ENCODE data around the gene LARGE1. TPM values are rescaled to one million over a fixed set of nuclear protein-coding genes. Genes with fewer than 3 reads are reported as not detected.

LARGE1 gene
- total and polyA plus RNA-seq, 2 of the 13 experiments (the other 11 are each of a cell fraction or from before 2014, with no cell fraction given): 8.4 to 11.0 TPM

GRCh38 chr22:33255791-33256190 is 664.5 kb downstream of the LARGE1 start:
- Histone ChIP-seq H3K9me3 (ENCODE audit: low read length) (no peaks in the 10 kb centered on the region), H3K27me3 (ENCODE audit: control insufficient read depth in 1 of 2, insufficient read depth in 2 of 2, low read length in 2 of 2) (peaks cover 0 to 3% of the 10 kb centered on the region in 2 experiments; a peak in 1 of 5 replicates), H4K20me1 (ENCODE audit: insufficient read depth, low read length) (no peaks in the 10 kb centered on the region), H3K9ac (ENCODE audit: insufficient read depth, low read depth, low read length) (no peak overlapping the region), H3K4me2 (ENCODE audit: low read depth, low read length) (no peak overlapping the region), H3K27ac (ENCODE audit: extremely low read length, insufficient read depth, low read length) (no peak overlapping the region), H2AFZ (ENCODE audit: low read length) (no peak overlapping the region), H3K4me1 (ENCODE audit: insufficient read depth, low read length) (peaks cover 9% of the 10 kb centered on the region), H3K79me2 (ENCODE audit: insufficient read depth, low read length) (no peaks in the 10 kb centered on the region), H3K4me3 (replicated peaks in 1 of 3; ENCODE audit: insufficient read depth in 1 of 3, low read depth in 2 of 3, low read length in 3 of 3) (no peak overlapping the region), H3K36me3 (replicated peaks in 1 of 2; ENCODE audit: control insufficient read depth in 1 of 2, insufficient read depth in 2 of 2, low read length in 2 of 2) (no peaks in the 10 kb centered on the region)
- in situ Hi-C loops (cut with HindIII; ENCODE audit: extremely low pct_ligation_motif_present, low pct_unique_long_range_greater_than_20kb) (no loop called here), intact Hi-C loops (cut with micrococcal nuclease; ENCODE audit: unreplicated experiment) (no loop called here)
- WGBS (ENCODE audit: low lambda C conversion rate): 5% methylated on average over 4 of the region's 4 CpGs
- CTCF ChIA-PET (ENCODE audit: low intra/inter-chr PET ratio, low total read pairs): no interaction called here
- no TSS peak for BruUV-seq (replicated peaks)
- DNase-seq (ENCODE audit: low spot score) (no peak), ATAC-seq (no peak), FAIRE-seq (no peak)
- POLR2A ChIA-PET: no interaction called here
- TF ChIP-seq ZNF780A (CRISPR knock-in tag; IDR thresholded peaks at IDR 0.05): no peak
- TF ChIP-seq, protein P1, sequence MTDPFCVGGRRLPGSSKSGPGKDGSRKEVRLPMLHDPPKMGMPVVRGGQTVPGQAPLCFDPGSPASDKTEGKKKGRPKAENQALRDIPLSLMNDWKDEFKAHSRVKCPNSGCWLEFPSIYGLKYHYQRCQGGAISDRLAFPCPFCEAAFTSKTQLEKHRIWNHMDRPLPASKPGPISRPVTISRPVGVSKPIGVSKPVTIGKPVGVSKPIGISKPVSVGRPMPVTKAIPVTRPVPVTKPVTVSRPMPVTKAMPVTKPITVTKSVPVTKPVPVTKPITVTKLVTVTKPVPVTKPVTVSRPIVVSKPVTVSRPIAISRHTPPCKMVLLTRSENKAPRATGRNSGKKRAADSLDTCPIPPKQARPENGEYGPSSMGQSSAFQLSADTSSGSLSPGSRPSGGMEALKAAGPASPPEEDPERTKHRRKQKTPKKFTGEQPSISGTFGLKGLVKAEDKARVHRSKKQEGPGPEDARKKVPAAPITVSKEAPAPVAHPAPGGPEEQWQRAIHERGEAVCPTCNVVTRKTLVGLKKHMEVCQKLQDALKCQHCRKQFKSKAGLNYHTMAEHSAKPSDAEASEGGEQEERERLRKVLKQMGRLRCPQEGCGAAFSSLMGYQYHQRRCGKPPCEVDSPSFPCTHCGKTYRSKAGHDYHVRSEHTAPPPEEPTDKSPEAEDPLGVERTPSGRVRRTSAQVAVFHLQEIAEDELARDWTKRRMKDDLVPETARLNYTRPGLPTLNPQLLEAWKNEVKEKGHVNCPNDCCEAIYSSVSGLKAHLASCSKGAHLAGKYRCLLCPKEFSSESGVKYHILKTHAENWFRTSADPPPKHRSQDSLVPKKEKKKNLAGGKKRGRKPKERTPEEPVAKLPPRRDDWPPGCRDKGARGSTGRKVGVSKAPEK (CRISPR knock-in tag; IDR thresholded peaks at IDR 0.05; ENCODE audit: borderline replicate concordance): no peak

DNA sequence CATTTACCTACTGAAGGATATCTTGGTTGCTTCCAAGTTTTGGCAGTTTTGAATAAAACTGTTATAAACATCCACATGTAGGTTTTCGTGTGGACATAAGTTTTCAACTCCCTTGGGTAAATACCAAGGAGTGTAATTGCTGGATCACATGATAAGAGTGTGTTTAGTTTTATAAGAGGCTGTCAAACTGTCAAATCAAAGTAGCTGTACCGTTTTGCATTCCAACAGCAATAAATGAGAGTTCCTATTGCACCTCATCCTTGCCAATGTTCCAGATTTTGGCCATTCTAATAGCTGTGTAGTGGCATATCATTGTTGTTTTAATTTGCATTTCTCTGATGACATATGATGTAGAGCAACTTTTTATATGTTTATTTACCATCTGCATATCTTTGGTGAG is 671.3 kb downstream of the LARGE1 start:
- Histone ChIP-seq H3K9me3 (ENCODE audit: low read length) (no peaks in the 10 kb centered on the region), H3K4me2 (ENCODE audit: low read depth, low read length) (no peak overlapping the region), H3K4me1 (ENCODE audit: insufficient read depth, low read length) (peaks cover 1% of the 10 kb centered on the region), H4K20me1 (ENCODE audit: insufficient read depth, low read length) (no peaks in the 10 kb centered on the region), H3K4me3 (replicated peaks in 1 of 3; ENCODE audit: insufficient read depth in 1 of 3, low read depth in 2 of 3, low read length in 3 of 3) (no peak overlapping the region), H3K27me3 (ENCODE audit: control insufficient read depth in 1 of 2, insufficient read depth in 2 of 2, low read length in 2 of 2) (no peaks in the 10 kb centered on the region), H3K27ac (ENCODE audit: extremely low read length, insufficient read depth, low read length) (no peak overlapping the region), H3K36me3 (replicated peaks in 1 of 2; ENCODE audit: control insufficient read depth in 1 of 2, insufficient read depth in 2 of 2, low read length in 2 of 2) (no peaks in the 10 kb centered on the region), H2AFZ (ENCODE audit: low read length) (no peak overlapping the region), H3K79me2 (ENCODE audit: insufficient read depth, low read length) (no peaks in the 10 kb centered on the region), H3K9ac (ENCODE audit: insufficient read depth, low read depth, low read length) (no peak overlapping the region)
- POLR2A ChIA-PET: no interaction called here
- ATAC-seq (no peak), DNase-seq (ENCODE audit: low spot score) (no peak), FAIRE-seq (peak; percentile 8)
- WGBS (ENCODE audit: low lambda C conversion rate): 4% methylated on average over 2 of the region's 2 CpGs
- no TSS peak for BruUV-seq (replicated peaks)
- CTCF ChIA-PET (ENCODE audit: low intra/inter-chr PET ratio, low total read pairs): no interaction called here
- intact Hi-C loops (cut with micrococcal nuclease; ENCODE audit: unreplicated experiment) (no loop called here), in situ Hi-C loops (cut with HindIII; ENCODE audit: extremely low pct_ligation_motif_present, low pct_unique_long_range_greater_than_20kb) (no loop called here)
- TF ChIP-seq NFAT5 (CRISPR knock-in tag; IDR thresholded peaks at IDR 0.05): no peak
- TF ChIP-seq ZNF282 (IDR thresholded peaks at IDR 0.05; ENCODE audit: partially characterized antibody): no peak
- TF ChIP-seq ASH2L (IDR thresholded peaks at IDR 0.05; ENCODE audit: insufficient read length, low read depth, low read length): no peak
- no peak for TF ChIP-seq DBP (CRISPR knock-in tag; IDR thresholded peaks at IDR 0.05; ENCODE audit: not compliant biosample characterization)
- TF ChIP-seq ZSCAN20 (CRISPR knock-in tag; IDR thresholded peaks at IDR 0.05; ENCODE audit: borderline replicate concordance): no peak
- no peak for TF ChIP-seq ZNF75D (CRISPR knock-in tag; IDR thresholded peaks at IDR 0.05; ENCODE audit: borderline replicate concordance)
- TF ChIP-seq ZNF260 (CRISPR knock-in tag; IDR thresholded peaks at IDR 0.05; ENCODE audit: borderline replicate concordance, low read depth): no peak
